Trophoblast cell (in vitro differentiated cells and primary cell): ENCODE measurements around the gene TESK2.
"Not testable (repeated sequence)": the region's sequence is repeated elsewhere in the genome, so short reads cannot be mapped to it uniquely, and the experiment has no call there.

Experiments
- DNase-seq, 2 donors: peaks; one replicate each; pipeline ENCODE4 v3.0.0-alpha.2; 2016
- H2AFZ ChIP-seq: 2 replicates; pipeline ENCODE4 v1.6.1; 2013; ENCODE audit warnings: low read length, moderate library complexity, mild to moderate bottlenecking; ENCODE audit not compliant: insufficient read depth, poor library complexity
- H2AK5ac ChIP-seq: 2 replicates; pipeline ENCODE4 v1.6.1; 2013; ENCODE audit warnings: mild to moderate bottlenecking, low read length
- H2BK120ac ChIP-seq: 2 replicates; pipeline ENCODE4 v1.6.1; 2013; ENCODE audit warnings: low read length, mild to moderate bottlenecking, moderate library complexity; ENCODE audit not compliant: insufficient read depth, poor library complexity
- H2BK12ac ChIP-seq: 2 replicates; pipeline ENCODE4 v1.6.1; 2013; ENCODE audit warnings: mild to moderate bottlenecking, low read length, moderate library complexity
- H2BK5ac ChIP-seq: 2 replicates; pipeline ENCODE4 v1.6.1; 2013; ENCODE audit warnings: low read length, low read depth, moderate library complexity, mild to moderate bottlenecking; ENCODE audit not compliant: poor library complexity
- H3K14ac ChIP-seq: 2 replicates; pipeline ENCODE4 v1.6.1; 2013; ENCODE audit warnings: mild to moderate bottlenecking, low read length
- H3K18ac ChIP-seq: 2 replicates; pipeline ENCODE4 v1.6.1; 2013; ENCODE audit warnings: mild to moderate bottlenecking, low read length
- H3K23ac ChIP-seq: 2 replicates; pipeline ENCODE4 v1.6.1; 2013; ENCODE audit warnings: low read length
- H3K27ac ChIP-seq: 2 replicates; pipeline ENCODE4 v1.5.1; 2013; ENCODE audit warnings: low read depth, mild to moderate bottlenecking, inconsistent platforms, low read length, moderate library complexity
- H3K27me3 ChIP-seq: 2 replicates; pipeline ENCODE4 v1.6.1; 2013; ENCODE audit warnings: inconsistent platforms, mild to moderate bottlenecking, low read length, moderate library complexity; ENCODE audit not compliant: insufficient read depth
- H3K36me3 ChIP-seq, 2 experiments: 1 replicate in 1 of 2; 2 replicates in 1 of 2; pipeline ENCODE4 v1.6.1; 2013; ENCODE audit warnings: low read length in 2 of 2, mild to moderate bottlenecking in 2 of 2, moderate library complexity in 1 of 2; ENCODE audit not compliant: insufficient read depth in 2 of 2, control insufficient read depth in 1 of 2
- H3K4ac ChIP-seq: 2 replicates; pipeline ENCODE4 v1.6.1; 2013; ENCODE audit warnings: low read depth, mild to moderate bottlenecking, low read length, moderate library complexity
- H3K4me1 ChIP-seq, 2 experiments: 1 replicate in 1 of 2; 2 replicates in 1 of 2; pipeline ENCODE4 v1.6.1; 2013; ENCODE audit warnings: low read length in 2 of 2, mild to moderate bottlenecking in 2 of 2, moderate library complexity in 1 of 2; ENCODE audit not compliant: insufficient read depth in 2 of 2, control insufficient read depth in 1 of 2
- H3K4me2 ChIP-seq: 2 replicates; pipeline ENCODE4 v1.6.1; 2013; ENCODE audit warnings: inconsistent platforms, mild to moderate bottlenecking, low read length, moderate library complexity
- H3K4me3 ChIP-seq: 2 replicates; pipeline ENCODE4 v1.5.1; 2013; ENCODE audit warnings: mild to moderate bottlenecking, low read depth, low read length, inconsistent platforms
- H3K79me1 ChIP-seq: one replicate; pipeline ENCODE4 v1.6.1; 2013; ENCODE audit warnings: low read length
- H3K79me2 ChIP-seq: 2 replicates; pipeline ENCODE4 v1.6.1; 2013; ENCODE audit warnings: low read length, mild to moderate bottlenecking; ENCODE audit not compliant: control insufficient read depth, insufficient read depth, poor library complexity
- H3K9ac ChIP-seq: 2 replicates; pipeline ENCODE4 v1.6.1; 2013; ENCODE audit warnings: mild to moderate bottlenecking, low read length
- H3K9me3 ChIP-seq: 2 replicates; pipeline ENCODE4 v1.6.1; 2013; ENCODE audit warnings: low read depth, mild to moderate bottlenecking, control low read depth, inconsistent platforms, low read length; ENCODE audit not compliant: insufficient read depth
- H4K12ac ChIP-seq: 2 replicates; pipeline ENCODE4 v1.6.1; 2013; ENCODE audit warnings: low read depth, mild to moderate bottlenecking, low read length, moderate library complexity
- H4K8ac ChIP-seq: 2 replicates; pipeline ENCODE4 v1.6.1; 2013; ENCODE audit warnings: low read depth, mild to moderate bottlenecking, low read length, moderate library complexity
- H4K91ac ChIP-seq: one replicate; pipeline ENCODE4 v1.6.1; 2013; ENCODE audit warnings: low read depth, mild to moderate bottlenecking, low read length, moderate library complexity
- WGBS: extraction: QIAGEN DNeasy Blood & Tissue Kit; methylation state at CpG from one replicate; pipeline ENCODE4 v1.1.7; 2013; ENCODE audit warnings: missing lambda C conversion rate; ENCODE audit not compliant: insufficient read length, insufficient coverage; ENCODE audit errors: extremely low coverage; 5-methylcytosine and 5-hydroxymethylcytosine counted together

Gene TESK2

GRCh38 chr1:45522324-45523104, 31.6 kb upstream of the TESK2 start:
- Histone ChIP-seq H2BK5ac (peak overlapping the region; percentile 91), H3K4me1 (peaks cover 0 to 12% of the 10 kb centered on the region in 2 experiments), H3K14ac (peak overlapping the region; percentile 87), H3K36me3 (peaks cover 3 to 4% of the 10 kb centered on the region in 2 experiments), H3K27me3 (no peaks in the 10 kb centered on the region), H3K4ac (peak overlapping the region; percentile 87), H3K4me3 (peak overlapping the region; percentile 52), H3K79me1 (peaks cover 15% of the 10 kb centered on the region), H2AFZ (peak overlapping the region; percentile 24), H4K91ac (peak overlapping the region; percentile 89), H3K79me2 (peaks cover 20% of the 10 kb centered on the region), H4K12ac (peak overlapping the region; percentile 92), H2AK5ac (peak overlapping the region; percentile 67), H2BK120ac (peak overlapping the region; percentile 72), H3K4me2 (peak overlapping the region; percentile 83), H3K23ac (no peak overlapping the region), H3K9me3 (no peaks in the 10 kb centered on the region), H3K18ac (no peak overlapping the region), H3K9ac (peak overlapping the region; percentile 4), H4K8ac (peak overlapping the region; percentile 90), H3K27ac (peak overlapping the region; percentile 85), H2BK12ac (peak overlapping the region; percentile 43)
- no CpG with 5 or more reads among the region's 21 CpGs for WGBS
- DNase-seq: peak; percentile 80 to 82

- H2BK5ac ChIP-seq: peak within 1 kb of the TSS; percentile 91
- peaks cover 20% of the 10 kb centered on the region for H3K79me2 ChIP-seq
- peak within 1 kb of the TSS; percentile 90 for H4K8ac ChIP-seq
- peak within 1 kb of the TSS; percentile 77 for H3K9ac ChIP-seq
- H3K9me3 ChIP-seq: no peaks in the 10 kb centered on the region
- H3K4me2 ChIP-seq: peak within 1 kb of the TSS; percentile 83
- no CpG with 5 or more reads among the region's 72 CpGs for whole genome bisulfite sequencing
- H3K14ac ChIP-seq: peak within 1 kb of the TSS; percentile 87
- H3K18ac ChIP-seq: peak within 1 kb of the TSS; percentile 76
- H4K12ac ChIP-seq: peak within 1 kb of the TSS; percentile 92
- H3K27ac ChIP-seq: peak within 1 kb of the TSS; percentile 85
- H4K91ac ChIP-seq: peak within 1 kb of the TSS; percentile 89
- H2BK12ac ChIP-seq: peak within 1 kb of the TSS; percentile 59
- peak within 1 kb of the TSS; percentile 67 for H2AK5ac ChIP-seq
- peaks cover 11 to 12% of the 10 kb centered on the region in 2 experiments for H3K36me3 ChIP-seq
- peaks cover 0 to 12% of the 10 kb centered on the region in 2 experiments for H3K4me1 ChIP-seq
- DNase-seq: peak; percentile 90 to 97
- H3K4me3 ChIP-seq: peak within 1 kb of the TSS; percentile 82
- peaks cover 15% of the 10 kb centered on the region for H3K79me1 ChIP-seq
- H2BK120ac ChIP-seq: peak within 1 kb of the TSS; percentile 72
- no peaks in the 10 kb centered on the region for H3K27me3 ChIP-seq
- peak within 1 kb of the TSS; percentile 55 for H2AFZ ChIP-seq
- H3K23ac ChIP-seq: no peak within 1 kb of the TSS
- peak within 1 kb of the TSS; percentile 93 for H3K4ac ChIP-seq
Measured at GRCh38 chr1:45521413-45522323, 30.7 kb upstream of the TESK2 start, which contains the start of gene PRDX1. PRDX1 (minus strand) TSS chr1:45521884; CDS start chr1:45519043, 2,841 bp downstream.

- H2BK5ac ChIP-seq, H2AK5ac ChIP-seq, H3K9ac ChIP-seq, H3K18ac ChIP-seq, H3K27ac ChIP-seq, H3K9me3 ChIP-seq, H4K12ac ChIP-seq, H3K23ac ChIP-seq, H3K14ac ChIP-seq, H4K91ac ChIP-seq, H3K27me3 ChIP-seq, H2BK120ac ChIP-seq, H2AFZ ChIP-seq, DNase-seq, H2BK12ac ChIP-seq, H4K8ac ChIP-seq, H3K4me3 ChIP-seq: not testable (repeated sequence)
- Histone ChIP-seq H3K4me2 (peak overlapping the region; percentile 15), H3K4me1 (peaks cover 0 to 12% of the 10 kb centered on the region in 2 experiments), H3K79me2 (peaks cover 20% of the 10 kb centered on the region), H3K4ac (peak overlapping the region; percentile 91), H3K79me1 (peaks cover 15% of the 10 kb centered on the region), H3K36me3 (peaks cover 15 to 27% of the 10 kb centered on the region in 2 experiments)
- WGBS: no CpG with 5 or more reads among the region's 16 CpGs
Measured at GRCh38 chr1:45519774-45520173, 28.8 kb upstream of the TESK2 start.

- H4K12ac ChIP-seq: no peak overlapping the region
- no peak for DNase-seq
- no peak overlapping the region for H3K4me3 ChIP-seq
- H3K79me2 ChIP-seq: peaks cover 20% of the 10 kb centered on the region
- H3K4me2 ChIP-seq: no peak overlapping the region
- H2BK5ac ChIP-seq: no peak overlapping the region
- H4K8ac ChIP-seq: no peak overlapping the region
- H2BK120ac ChIP-seq: no peak overlapping the region
- no peak overlapping the region for H3K27ac ChIP-seq
- H3K9ac ChIP-seq: no peak overlapping the region
- peak overlapping the region; percentile 76 for H3K4ac ChIP-seq
- no peak overlapping the region for H3K23ac ChIP-seq
- H3K36me3 ChIP-seq: peaks cover 15 to 34% of the 10 kb centered on the region in 2 experiments
- H3K27me3 ChIP-seq: no peaks in the 10 kb centered on the region
- H3K18ac ChIP-seq: no peak overlapping the region
- peaks cover 0 to 12% of the 10 kb centered on the region in 2 experiments for H3K4me1 ChIP-seq
- no peak overlapping the region for H4K91ac ChIP-seq
- H2AFZ ChIP-seq: no peak overlapping the region
- no peak overlapping the region for H3K14ac ChIP-seq
- H3K79me1 ChIP-seq: peaks cover 15% of the 10 kb centered on the region
- no peak overlapping the region for H2BK12ac ChIP-seq
- no peaks in the 10 kb centered on the region for H3K9me3 ChIP-seq
- no CpG with 5 or more reads among the region's 1 CpG for WGBS
- H2AK5ac ChIP-seq: no peak overlapping the region
Measured at GRCh38 chr1:45518910-45519309, 27.9 kb upstream of the TESK2 start.
